ENCODE measurements around the gene CAMK2D.

Gene CAMK2D

DNA sequence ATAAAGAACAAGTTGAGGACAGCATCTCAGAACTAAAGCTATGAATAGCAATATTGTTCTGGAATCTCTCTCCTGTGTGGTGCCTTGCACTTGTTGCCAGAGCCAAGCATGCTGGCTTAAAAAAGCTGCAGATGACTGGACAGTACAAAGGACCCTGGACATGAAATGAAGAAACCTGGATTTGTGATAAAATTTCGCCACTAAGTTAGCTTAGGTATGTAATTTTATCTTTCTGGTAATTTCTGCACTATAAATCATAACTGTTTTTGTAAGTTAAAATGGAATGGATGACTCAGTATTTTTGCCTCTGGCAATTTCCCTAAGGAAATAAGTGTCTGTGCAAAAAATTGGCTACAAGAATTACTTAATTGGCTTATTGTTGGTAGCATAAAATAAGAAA is 317.2 kb downstream of the CAMK2D start:
- no peak for DNase-seq (ENCODE audit: low read depth in 3 of 3)

DNA sequence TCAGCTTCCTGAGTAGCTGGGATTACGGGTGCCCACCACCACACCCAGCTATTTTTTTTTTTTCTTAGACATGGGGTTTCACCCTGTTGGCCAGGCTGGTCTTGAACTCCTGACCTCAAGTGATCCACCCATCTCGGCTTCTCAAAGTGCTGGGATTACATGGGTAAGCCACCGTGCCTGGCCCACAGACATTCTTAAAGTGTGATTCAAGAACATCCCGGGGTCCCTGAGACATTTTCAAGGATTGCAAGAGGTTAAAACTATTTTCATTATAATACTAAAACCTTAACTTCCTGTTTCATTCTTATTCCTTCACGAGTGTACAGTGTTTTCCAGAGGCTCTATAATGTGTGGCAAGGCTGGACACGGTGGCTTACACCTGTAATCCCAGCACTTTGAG is 318.7 kb downstream of the CAMK2D start:
- no peak for DNase-seq (ENCODE audit: low read depth in 3 of 3)

DNA sequence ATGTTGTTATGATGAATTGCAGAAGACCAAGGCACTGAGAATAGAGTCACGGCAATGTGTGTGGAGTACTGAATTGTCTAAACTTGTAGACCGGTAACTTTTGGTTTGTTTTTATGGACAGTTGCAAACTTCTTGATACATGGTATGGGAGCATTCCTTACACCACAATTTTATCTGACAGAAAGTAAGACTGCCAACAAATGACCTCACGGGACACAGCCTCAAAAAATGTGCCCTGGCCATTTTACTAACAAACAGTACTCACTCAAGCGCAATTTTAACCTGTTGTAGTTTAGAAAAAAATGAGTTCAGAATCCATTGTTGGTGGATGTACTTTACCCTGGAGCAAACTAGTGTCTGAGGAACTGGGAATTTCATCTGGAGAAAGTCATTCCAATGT is 321.2 kb downstream of the CAMK2D start:
- DNase-seq (ENCODE audit: low read depth in 3 of 3): no peak

- DNase-seq (ENCODE audit: low read depth in 3 of 3): no peak
Measured at GRCh38 chr4:113438596-113438995, 322.9 kb downstream of the CAMK2D start.

- no peak for DNase-seq (ENCODE audit: low read depth in 3 of 3)
Measured at GRCh38 chr4:113437129-113437528, 324.4 kb downstream of the CAMK2D start.

GRCh38 chr4:113436360-113436759 is 325.2 kb downstream of the CAMK2D start:
- DNase-seq (ENCODE audit: low read depth in 3 of 3): no peak

DNA sequence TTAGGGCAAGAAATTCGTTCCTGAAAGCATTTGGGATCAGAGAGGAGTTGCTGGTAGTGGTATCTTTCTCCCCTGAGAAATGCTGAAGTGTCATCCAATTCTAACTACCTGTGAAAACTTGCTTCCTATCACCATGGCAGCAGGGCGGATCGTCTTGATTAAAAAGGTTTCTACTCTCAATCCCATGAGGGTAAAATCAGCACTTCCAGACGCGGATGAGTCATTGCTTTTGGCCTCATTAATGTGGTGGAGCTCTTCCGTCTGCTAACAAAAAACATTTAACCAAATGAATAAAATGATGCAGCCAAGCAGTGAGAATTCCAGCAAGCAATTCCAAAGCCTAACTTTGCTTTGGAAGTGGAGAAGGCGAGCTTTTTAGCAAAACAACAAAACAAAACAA is 325.6 kb downstream of the CAMK2D start:
- no peak for DNase-seq (ENCODE audit: low read depth in 3 of 3)

GRCh38 chr4:113434247-113434587 is 327.3 kb downstream of the CAMK2D start:
- DNase-seq (ENCODE audit: low read depth in 3 of 3): no peak

DNA sequence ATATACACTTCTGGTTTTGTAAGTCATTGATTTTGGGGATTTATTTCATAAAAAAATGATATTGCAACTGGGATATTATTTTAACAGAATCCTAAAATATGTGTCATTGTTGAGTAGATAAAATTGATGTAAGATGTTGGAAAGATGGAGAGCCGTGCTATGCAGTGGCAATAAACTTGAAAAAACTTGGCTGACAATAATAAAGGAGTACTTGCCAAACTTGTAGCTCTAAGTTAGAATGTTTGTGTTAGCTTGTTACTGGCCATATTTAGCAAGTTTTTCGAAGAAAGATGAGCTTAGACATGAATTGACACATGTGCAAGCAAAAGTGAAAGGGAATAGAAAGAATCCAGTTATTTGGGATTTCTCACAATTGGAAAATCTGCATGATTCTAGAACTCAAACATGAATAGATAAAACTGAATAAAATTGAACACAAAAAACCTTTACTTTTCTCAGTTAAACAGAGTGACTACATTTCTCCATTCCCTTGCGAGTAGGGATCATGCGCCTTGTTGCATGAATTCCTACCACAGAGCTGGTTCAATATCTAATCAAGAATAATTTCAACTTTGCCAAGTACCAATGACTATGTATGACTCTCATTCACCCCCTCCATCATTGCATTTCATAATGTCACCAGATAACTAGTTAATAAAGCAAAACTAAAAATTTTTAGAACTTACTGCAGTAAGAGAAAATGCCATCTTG is 327.8 kb downstream of the CAMK2D start:
- DNase-seq (ENCODE audit: low read depth in 3 of 3): no peak

GRCh38 chr4:113433116-113433515 is 328.4 kb downstream of the CAMK2D start:
- DNase-seq (ENCODE audit: low read depth in 3 of 3): no peak

DNA sequence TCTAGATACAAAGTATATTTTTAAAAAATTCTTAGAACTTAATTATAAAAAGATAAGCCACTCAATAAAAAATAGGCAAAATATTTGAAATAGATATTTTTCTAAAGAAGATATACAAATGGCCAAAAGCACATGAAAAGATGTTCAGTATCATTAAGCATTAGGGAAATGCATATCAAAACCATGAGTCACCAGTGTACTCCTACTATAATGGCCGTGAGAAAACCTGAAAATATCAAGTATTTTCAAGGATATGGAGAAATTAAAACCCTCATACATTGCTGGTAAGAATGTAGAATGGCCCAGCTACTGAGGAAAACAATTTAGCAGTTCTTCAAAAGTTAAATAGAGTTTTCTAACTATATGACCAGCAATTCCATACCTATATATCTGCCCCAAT is 337.9 kb downstream of the CAMK2D start:
- DNase-seq (ENCODE audit: low read depth in 3 of 3): no peak

GRCh38 chr4:113420938-113421337 is 340.6 kb downstream of the CAMK2D start:
- no peak for DNase-seq (ENCODE audit: low read depth in 3 of 3)

DNA sequence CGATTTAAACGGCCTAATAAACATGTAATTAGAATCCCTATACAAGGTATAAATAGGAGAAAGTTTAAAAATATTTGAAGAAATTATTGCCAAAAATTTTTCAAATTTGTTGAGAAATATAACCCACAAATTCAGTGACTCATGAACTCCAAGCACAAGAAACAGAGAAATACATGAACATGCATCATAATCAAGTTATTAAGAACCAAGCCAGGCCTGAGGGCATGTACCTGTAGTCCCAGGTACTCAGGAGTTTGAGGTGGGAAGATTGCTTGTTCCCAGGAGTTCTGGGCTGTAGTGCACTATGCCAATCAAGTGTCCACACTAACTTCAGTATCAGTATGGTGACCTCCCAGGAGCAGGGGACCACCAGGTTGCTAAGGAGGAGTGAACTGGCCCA is 341.9 kb downstream of the CAMK2D start:
- no peak for DNase-seq (ENCODE audit: low read depth in 3 of 3)

GRCh38 chr4:113411496-113411938 is 350.0 kb downstream of the CAMK2D start:
- no peak for DNase-seq (ENCODE audit: low read depth in 3 of 3)

GRCh38 chr4:113410686-113411085 is 350.9 kb downstream of the CAMK2D start:
- no peak for DNase-seq (ENCODE audit: low read depth in 3 of 3)

DNA sequence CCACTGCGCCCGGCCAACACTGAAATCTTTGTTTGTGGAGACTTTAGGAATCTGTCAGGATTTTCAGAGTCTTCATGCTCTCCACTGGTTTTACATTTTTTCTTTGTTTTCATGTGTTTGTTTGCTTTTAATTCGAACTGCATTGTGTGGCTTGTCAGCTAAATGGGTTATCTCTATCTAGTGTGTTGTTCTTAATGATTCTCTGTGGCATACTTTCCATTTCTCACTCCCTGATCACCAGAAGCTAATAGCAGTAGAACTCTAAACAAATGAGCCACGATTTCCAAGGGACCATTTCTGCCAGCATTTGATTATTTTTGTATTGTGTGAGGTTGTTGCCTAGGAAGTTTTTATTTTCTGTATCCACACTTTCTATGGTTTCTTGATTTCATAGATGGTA is 352.4 kb downstream of the CAMK2D start:
- no peak for DNase-seq (ENCODE audit: low read depth in 3 of 3)

- no peak for DNase-seq (ENCODE audit: low read depth in 3 of 3)
Measured at GRCh38 chr4:113407409-113407808, 354.1 kb downstream of the CAMK2D start.

DNA sequence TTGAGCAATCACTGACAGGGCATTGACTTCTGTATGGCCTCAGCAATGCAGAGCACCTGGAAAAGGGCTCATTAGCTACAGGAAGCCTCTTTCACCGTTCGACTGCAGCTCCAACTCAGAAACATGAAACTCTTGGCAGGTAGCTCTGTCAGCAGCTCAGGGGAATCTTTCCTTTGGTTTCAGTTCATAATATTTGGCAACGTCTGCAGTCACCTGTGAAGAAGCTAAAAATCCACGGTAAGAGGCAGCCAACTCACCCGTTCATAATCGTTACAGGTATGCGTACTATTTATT is 354.9 kb downstream of the CAMK2D start:
- DNase-seq (ENCODE audit: low read depth in 3 of 3): no peak

GRCh38 chr4:113405874-113406722 is 355.4 kb downstream of the CAMK2D start:
- no peak for DNase-seq (ENCODE audit: low read depth in 3 of 3)

DNA sequence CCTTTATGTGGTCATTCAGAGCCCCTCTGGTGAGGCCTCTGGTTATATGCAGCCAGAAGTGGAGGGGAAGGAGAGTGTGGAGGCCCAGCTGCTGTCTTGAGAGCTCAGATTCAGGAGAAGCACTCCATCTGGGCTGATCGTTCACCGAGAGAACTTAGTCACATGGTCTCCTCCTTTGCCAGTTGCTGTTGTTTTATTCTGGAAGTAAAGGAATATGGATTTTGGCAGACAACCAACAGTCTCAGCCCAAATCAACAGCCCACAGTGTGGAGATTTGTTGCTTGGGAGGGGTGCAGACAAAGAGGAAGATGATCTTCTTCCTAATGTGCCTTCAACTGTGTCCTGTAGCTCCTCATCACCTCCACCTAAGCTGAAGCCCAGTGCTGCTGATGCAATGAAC is 356.7 kb downstream of the CAMK2D start:
- DNase-seq (ENCODE audit: low read depth in 3 of 3): no peak

DNA sequence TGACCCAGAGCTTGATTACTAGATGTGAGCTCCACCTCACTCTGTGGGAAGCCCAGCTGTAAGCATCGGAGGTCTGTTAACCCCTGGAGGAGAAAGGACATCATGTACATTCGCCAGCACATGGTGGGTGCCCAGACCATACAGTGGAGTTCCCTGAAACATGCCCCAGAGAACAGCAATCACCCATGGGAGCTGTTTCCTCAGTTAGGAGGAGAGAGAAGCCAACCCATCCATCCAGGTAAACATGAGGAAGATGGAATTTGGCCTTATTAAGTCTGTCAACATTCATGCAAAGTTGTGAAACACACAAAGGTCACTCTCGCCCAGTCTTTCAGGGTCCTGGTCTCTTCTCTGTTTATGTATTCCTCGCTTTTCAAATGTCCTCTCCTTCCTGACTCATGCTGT is 357.4 kb downstream of the CAMK2D start:
- no peak for DNase-seq (ENCODE audit: low read depth in 3 of 3)

All from stimulated activated CD4-positive, alpha-beta T cell treated with anti-CD3 and anti-CD28 coated beads, TNF-alpha, amount 100 ng/mL, for 24 hours (primary cell).